H9 (cell line): ENCODE results near the gene PTH2R. TPM values are rescaled to one million over a fixed set of nuclear protein-coding genes. Genes with fewer than 3 reads are reported as not detected.

ENCODE experiments used
- DNase-seq: peaks from one replicate; pipeline ENCODE4 v3.0.0-alpha.2; 2017
- H2AFZ ChIP-seq: one replicate; pipeline ENCODE4 v1.6.1; 2013; ENCODE audit warnings: mild to moderate bottlenecking, low read length, control low read depth, moderate library complexity
- H2AK5ac ChIP-seq: 2 replicates; pipeline ENCODE4 v1.6.1; 2013; ENCODE audit warnings: low read length, control low read depth, mixed read lengths; ENCODE audit not compliant: insufficient read length
- H2BK120ac ChIP-seq: one replicate; pipeline ENCODE4 v1.6.1; 2013; ENCODE audit warnings: low read depth, mild to moderate bottlenecking, low read length, control low read depth, inconsistent platforms; ENCODE audit not compliant: poor library complexity, severe bottlenecking
- H2BK12ac ChIP-seq: 2 replicates; pipeline ENCODE4 v1.6.1; 2013; ENCODE audit warnings: low read length, control low read depth, mixed read lengths, low read depth; ENCODE audit not compliant: insufficient read length
- H2BK15ac ChIP-seq: 2 replicates; pipeline ENCODE4 v1.6.1; 2013; ENCODE audit warnings: low read depth, low read length, control low read depth
- H2BK20ac ChIP-seq: one replicate; pipeline ENCODE4 v1.6.1; 2013; ENCODE audit warnings: low read depth, mild to moderate bottlenecking, low read length, control low read depth, inconsistent platforms; ENCODE audit not compliant: poor library complexity, severe bottlenecking
- H2BK5ac ChIP-seq: 2 replicates; pipeline ENCODE4 v1.6.1; 2013; ENCODE audit warnings: low read length, control low read depth, mixed read lengths; ENCODE audit not compliant: insufficient read length
- H3K14ac ChIP-seq: 2 replicates; pipeline ENCODE4 v1.6.1; 2013; ENCODE audit warnings: low read length, control low read depth; ENCODE audit not compliant: insufficient read depth
- H3K18ac ChIP-seq: 2 replicates; pipeline ENCODE4 v1.6.1; 2013; ENCODE audit warnings: low read depth, mild to moderate bottlenecking, mixed read lengths, low read length, control low read depth; ENCODE audit not compliant: insufficient read length
- H3K23ac ChIP-seq: 2 replicates; pipeline ENCODE4 v1.6.1; 2013; ENCODE audit warnings: low read length, control low read depth, mixed read lengths, low read depth; ENCODE audit not compliant: insufficient read length
- H3K23me2 ChIP-seq: 2 replicates; pipeline ENCODE4 v1.6.1; 2013; ENCODE audit warnings: low read depth, mild to moderate bottlenecking, mixed read lengths, low read length, control low read depth; ENCODE audit not compliant: insufficient read length, poor library complexity, severe bottlenecking
- H3K27ac ChIP-seq: 2 replicates; pipeline ENCODE4 v1.5.1; 2013; ENCODE audit warnings: low read length, control low read depth, mixed read lengths, low read depth; ENCODE audit not compliant: insufficient read length
- H3K27me3 ChIP-seq: 2 replicates; pipeline ENCODE4 v1.6.1; 2013; ENCODE audit warnings: low read length, control low read depth, inconsistent platforms; ENCODE audit not compliant: insufficient read depth
- H3K4ac ChIP-seq: 2 replicates; pipeline ENCODE4 v1.6.1; 2013; ENCODE audit warnings: low read depth, mild to moderate bottlenecking, control low read depth, inconsistent platforms, low read length, moderate library complexity
- H3K4me1 ChIP-seq: 2 replicates; pipeline ENCODE4 v1.6.1; 2013; ENCODE audit warnings: low read length, control low read depth, inconsistent platforms; ENCODE audit not compliant: insufficient read depth
- H3K4me2 ChIP-seq: 2 replicates; pipeline ENCODE4 v1.6.1; 2013; ENCODE audit warnings: low read length, control low read depth, mixed read lengths; ENCODE audit not compliant: insufficient read length, insufficient read depth
- H3K56ac ChIP-seq: 2 replicates; pipeline ENCODE4 v1.6.1; 2013; ENCODE audit warnings: low read depth, mild to moderate bottlenecking, mixed read lengths, low read length, control low read depth; ENCODE audit not compliant: insufficient read length
- H3K79me1 ChIP-seq: 2 replicates; pipeline ENCODE4 v1.6.1; 2013; ENCODE audit warnings: low read depth, mild to moderate bottlenecking, moderate library complexity, low read length, control low read depth, inconsistent platforms; ENCODE audit not compliant: insufficient read depth, poor library complexity, severe bottlenecking
- H3K79me2 ChIP-seq: 2 replicates; pipeline ENCODE4 v1.6.1; 2013; ENCODE audit warnings: low read length, control low read depth, inconsistent platforms; ENCODE audit not compliant: insufficient read depth
- H3K9ac ChIP-seq: 2 replicates; pipeline ENCODE4 v1.6.1; 2013; ENCODE audit warnings: low read length, control low read depth, mixed read lengths; ENCODE audit not compliant: insufficient read length; ENCODE audit errors: extremely low read depth
- H3K9me3 ChIP-seq: one replicate; pipeline ENCODE4 v1.6.1; 2013; ENCODE audit warnings: low read depth, low read length, inconsistent platforms; ENCODE audit not compliant: control insufficient read depth
- H3T11ph ChIP-seq: one replicate; pipeline ENCODE4 v1.6.1; 2013; ENCODE audit warnings: mild to moderate bottlenecking, low read length, control low read depth, inconsistent platforms
- H4K20me1 ChIP-seq: one replicate; pipeline ENCODE4 v1.6.1; 2013; ENCODE audit not compliant: control insufficient read depth, insufficient read length, insufficient read depth
- H4K5ac ChIP-seq: 2 replicates; pipeline ENCODE4 v1.6.1; 2013; ENCODE audit warnings: low read depth, mild to moderate bottlenecking, mixed read lengths, low read length, control low read depth; ENCODE audit not compliant: insufficient read length
- H4K8ac ChIP-seq: replicated peaks from 2 replicates; pipeline ENCODE4 v1.6.1; 2013; ENCODE audit warnings: low read length, control low read depth, mixed read lengths, low read depth; ENCODE audit not compliant: insufficient read length
- H4K91ac ChIP-seq: 2 replicates; pipeline ENCODE4 v1.6.1; 2013; ENCODE audit warnings: low read depth, mild to moderate bottlenecking, moderate library complexity, mixed read lengths, low read length, control low read depth; ENCODE audit not compliant: insufficient read length
- H3K27ac Mint-ChIP-seq, 3 experiments: 2 replicates in 2 of 3; 3 replicates in 1 of 3; pipeline ENCODE4 v1.8.0; 2020 to 2021; ENCODE audit warnings: mixed read lengths in 3 of 3, mild to moderate bottlenecking in 1 of 3, moderate library complexity in 1 of 3
- H3K27me3 Mint-ChIP-seq: 2 replicates; pipeline ENCODE4 v1.8.0; 2021; ENCODE audit warnings: low read depth, mild to moderate bottlenecking, moderate library complexity, mixed read lengths
- H3K36me3 Mint-ChIP-seq, 3 experiments: 2 replicates in 2 of 3; 3 replicates in 1 of 3; pipeline ENCODE4 v1.8.0; 2020 to 2021; ENCODE audit warnings: low read depth in 3 of 3, mixed read lengths in 3 of 3; ENCODE audit not compliant: insufficient read depth in 1 of 3
- H3K4me1 Mint-ChIP-seq, 2 experiments: 2 replicates each; pipeline ENCODE4 v1.8.0; 2020; ENCODE audit warnings: mixed read lengths in 2 of 2
- H3K4me3 Mint-ChIP-seq, 2 experiments: 2 replicates in 1 of 2; 3 replicates in 1 of 2; pipeline ENCODE4 v1.8.0; 2020 to 2021; ENCODE audit warnings: mild to moderate bottlenecking in 2 of 2, mixed read lengths in 2 of 2, moderate library complexity in 1 of 2
- H3K9me3 Mint-ChIP-seq, 2 experiments: 2 replicates in 1 of 2; 3 replicates in 1 of 2; pipeline ENCODE4 v1.8.0; 2020; ENCODE audit warnings: mild to moderate bottlenecking in 2 of 2, mixed read lengths in 2 of 2, moderate library complexity in 1 of 2
- CTCF ChIP-seq: fragments of 200-600 bp; sonication (generic); conservative IDR thresholded peaks from 3 replicates; pipeline ENCODE4 v1.8.0; 2021; ENCODE audit warnings: antibody characterized with exemption, mild to moderate bottlenecking
- WGBS: extraction: QIAGEN DNeasy Blood & Tissue Kit; methylation state at CpG from one replicate; pipeline ENCODE4 v1.1.7; 2013; ENCODE audit warnings: missing lambda C conversion rate, low lambda C conversion rate, mixed read lengths; ENCODE audit not compliant: insufficient read length; ENCODE audit errors: extremely low coverage; 5-methylcytosine and 5-hydroxymethylcytosine counted together
- total RNA-seq: library from RNA; stranded (reverse); gene quantifications from 2 replicates; pipeline ENCODE4 v1.2.1, GENCODE V29; 2021

Gene PTH2R
- total RNA-seq, 1 experiment from 2014 or later = 0.20 TPM

- no peak overlapping the region for H4K8ac ChIP-seq
- no peak overlapping the region for H3K14ac ChIP-seq
- H3K56ac ChIP-seq = no peak overlapping the region
- no peak for TF ChIP-seq CTCF
- no peak overlapping the region for H2BK12ac ChIP-seq
- H2AFZ ChIP-seq = no peak overlapping the region
- no peaks in the 10 kb centered on the region for H3K27me3 ChIP-seq
- no peak overlapping the region for H2AK5ac ChIP-seq
- H3K79me1 ChIP-seq = no peaks in the 10 kb centered on the region
- no peak overlapping the region for H4K5ac ChIP-seq
- no peak overlapping the region for H3K4ac ChIP-seq
- no peaks in the 10 kb centered on the region for H3K23me2 ChIP-seq
- H2BK15ac ChIP-seq = no peak overlapping the region
- Mint-ChIP-seq H3K27ac (no peak overlapping the region), H3K27me3 (peaks cover 1% of the 10 kb centered on the region; the same call in 1 of the 2 replicates), H3K4me1 (peaks cover 15 to 21% of the 10 kb centered on the region in 2 experiments), H3K4me3 (no peak overlapping the region), H3K9me3 (peaks cover 0 to 2% of the 10 kb centered on the region in 2 experiments; a peak in 1 of 5 replicates), H3K36me3 (no peaks in the 10 kb centered on the region)
- no peak for DNase-seq
- H3K9me3 ChIP-seq = no peaks in the 10 kb centered on the region
- H2BK20ac ChIP-seq = no peak overlapping the region
- H2BK5ac ChIP-seq = no peak overlapping the region
- H4K20me1 ChIP-seq = no peaks in the 10 kb centered on the region
- no peak overlapping the region for H3K18ac ChIP-seq
- no peak overlapping the region for H2BK120ac ChIP-seq
- no peak overlapping the region for H3K23ac ChIP-seq
- no peaks in the 10 kb centered on the region for H3K79me2 ChIP-seq
- H3T11ph ChIP-seq = no peak overlapping the region
- H3K4me1 ChIP-seq = peaks cover 2% of the 10 kb centered on the region; the same call in 1 of the 2 replicates
- no peak overlapping the region for H3K4me2 ChIP-seq
- H3K27ac ChIP-seq = no peak overlapping the region
- H4K91ac ChIP-seq = no peak overlapping the region
- no peak overlapping the region for H3K9ac ChIP-seq
- WGBS = no CpG with 5 or more reads among the region's 3 CpGs
Measured at GRCh38 chr2:208492069-208492468, 85.5 kb downstream of the PTH2R start.
